Measurements from ENCODE around the gene NDUFS8. TPM values are rescaled to one million over a fixed set of nuclear protein-coding genes. Genes with fewer than 3 reads are reported as not detected.

The NDUFS8 gene
- total and polyA plus RNA-seq, 2 of the 13 experiments (the other 11 are each of a cell fraction or from before 2014, with no cell fraction given), result 96.7 to 158 TPM

- TF ChIP-seq FUBP1 (CRISPR knock-in tag; IDR thresholded peaks at IDR 0.05; ENCODE audit: borderline replicate concordance) (no peak; the same call in 1 of the 2 replicates), HINFP (CRISPR knock-in tag; IDR thresholded peaks at IDR 0.05; ENCODE audit: low read depth) (no peak), JARID2 (CRISPR knock-in tag; IDR thresholded peaks at IDR 0.05; ENCODE audit: insufficient replicate concordance) (peak; percentile 26), ZNF724P (CRISPR knock-in tag; IDR thresholded peaks at IDR 0.05; ENCODE audit: borderline replicate concordance) (no peak), ZNF383 (CRISPR knock-in tag; IDR thresholded peaks at IDR 0.05; ENCODE audit: borderline replicate concordance) (no peak), ZNF772 (CRISPR knock-in tag; IDR thresholded peaks at IDR 0.05) (no peak), HCFC1 (IDR thresholded peaks at IDR 0.05; ENCODE audit: low read depth, low read length) (no peak), KLF6 (CRISPR knock-in tag; IDR thresholded peaks at IDR 0.05) (no peak), REXO4 (CRISPR knock-in tag; IDR thresholded peaks at IDR 0.05; ENCODE audit: borderline replicate concordance) (0 out of 2 replicates have a peak, but pooled peaks have one; percentile 33), ZNF101 (CRISPR knock-in tag; IDR thresholded peaks at IDR 0.05; ENCODE audit: borderline replicate concordance, low read depth) (no peak), DBP (CRISPR knock-in tag; IDR thresholded peaks at IDR 0.05; ENCODE audit: not compliant biosample characterization) (no peak), KDM4B (CRISPR knock-in tag; IDR thresholded peaks at IDR 0.05) (no peak), HNF1A (IDR thresholded peaks at IDR 0.05; ENCODE audit: low read depth) (no peak), HNF1A (CRISPR knock-in tag; IDR thresholded peaks at IDR 0.05; ENCODE audit: borderline replicate concordance) (no peak), IKZF4 (CRISPR knock-in tag; IDR thresholded peaks at IDR 0.05; ENCODE audit: borderline replicate concordance, low read depth, not compliant biosample characterization) (no peak), IKZF5 (CRISPR knock-in tag; IDR thresholded peaks at IDR 0.05) (no peak), HMG20A (CRISPR knock-in tag; IDR thresholded peaks at IDR 0.05; ENCODE audit: borderline replicate concordance) (no peak), ZNF562 (CRISPR knock-in tag; IDR thresholded peaks at IDR 0.05; ENCODE audit: borderline replicate concordance) (no peak), WIZ (CRISPR knock-in tag; IDR thresholded peaks at IDR 0.05) (no peak)
These were observed 7.1 kb downstream of the NDUFS8 start (continued) for GRCh38 chr11:68037411-68038225.
